Fibroblast of pulmonary artery (primary cell): ENCODE data around the gene DDB1.
"Not testable (repeated sequence)": the region's sequence is repeated elsewhere in the genome, so short reads cannot be mapped to it uniquely, and the experiment has no call there.

Source experiments
- DNase-seq: peaks from one replicate; pipeline ENCODE4 v3.0.0-alpha.2; 2010; ENCODE audit warnings: low read depth
- H3K4me3 ChIP-seq: replicated peaks from 2 replicates; pipeline ENCODE4 v1.5.1; 2011; ENCODE audit warnings: low read depth, mild to moderate bottlenecking, control low read depth, low read length, moderate library complexity
- TF ChIP-seq, protein P1 (sequence below): IDR thresholded peaks from 2 replicates; pipeline ENCODE4 v1.5.1; 2011; ENCODE audit warnings: mild to moderate bottlenecking, control low read depth, low read length, inconsistent platforms; ENCODE audit errors: missing control alignments

Gene DDB1

GRCh38 chr11:61258546-61258945 is 74.4 kb downstream of the DDB1 start:
- TF ChIP-seq, protein P1, sequence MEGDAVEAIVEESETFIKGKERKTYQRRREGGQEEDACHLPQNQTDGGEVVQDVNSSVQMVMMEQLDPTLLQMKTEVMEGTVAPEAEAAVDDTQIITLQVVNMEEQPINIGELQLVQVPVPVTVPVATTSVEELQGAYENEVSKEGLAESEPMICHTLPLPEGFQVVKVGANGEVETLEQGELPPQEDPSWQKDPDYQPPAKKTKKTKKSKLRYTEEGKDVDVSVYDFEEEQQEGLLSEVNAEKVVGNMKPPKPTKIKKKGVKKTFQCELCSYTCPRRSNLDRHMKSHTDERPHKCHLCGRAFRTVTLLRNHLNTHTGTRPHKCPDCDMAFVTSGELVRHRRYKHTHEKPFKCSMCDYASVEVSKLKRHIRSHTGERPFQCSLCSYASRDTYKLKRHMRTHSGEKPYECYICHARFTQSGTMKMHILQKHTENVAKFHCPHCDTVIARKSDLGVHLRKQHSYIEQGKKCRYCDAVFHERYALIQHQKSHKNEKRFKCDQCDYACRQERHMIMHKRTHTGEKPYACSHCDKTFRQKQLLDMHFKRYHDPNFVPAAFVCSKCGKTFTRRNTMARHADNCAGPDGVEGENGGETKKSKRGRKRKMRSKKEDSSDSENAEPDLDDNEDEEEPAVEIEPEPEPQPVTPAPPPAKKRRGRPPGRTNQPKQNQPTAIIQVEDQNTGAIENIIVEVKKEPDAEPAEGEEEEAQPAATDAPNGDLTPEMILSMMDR = no peak
- no peak for DNase-seq
- no peak overlapping the region for H3K4me3 ChIP-seq

GRCh38 chr11:61256710-61257482 is 76.0 kb downstream of the DDB1 start:
- TF ChIP-seq, protein P1 = no peak
- no peak overlapping the region for H3K4me3 ChIP-seq
- no peak for DNase-seq

GRCh38 chr11:61254403-61255025 is 78.4 kb downstream of the DDB1 start:
- TF ChIP-seq, protein P1 = peak; percentile 99
- H3K4me3 ChIP-seq = no peak overlapping the region
- DNase-seq = peak; percentile 73

GRCh38 chr11:61252332-61252731 is 80.6 kb downstream of the DDB1 start:
- not testable (repeated sequence) for DNase-seq

DNA sequence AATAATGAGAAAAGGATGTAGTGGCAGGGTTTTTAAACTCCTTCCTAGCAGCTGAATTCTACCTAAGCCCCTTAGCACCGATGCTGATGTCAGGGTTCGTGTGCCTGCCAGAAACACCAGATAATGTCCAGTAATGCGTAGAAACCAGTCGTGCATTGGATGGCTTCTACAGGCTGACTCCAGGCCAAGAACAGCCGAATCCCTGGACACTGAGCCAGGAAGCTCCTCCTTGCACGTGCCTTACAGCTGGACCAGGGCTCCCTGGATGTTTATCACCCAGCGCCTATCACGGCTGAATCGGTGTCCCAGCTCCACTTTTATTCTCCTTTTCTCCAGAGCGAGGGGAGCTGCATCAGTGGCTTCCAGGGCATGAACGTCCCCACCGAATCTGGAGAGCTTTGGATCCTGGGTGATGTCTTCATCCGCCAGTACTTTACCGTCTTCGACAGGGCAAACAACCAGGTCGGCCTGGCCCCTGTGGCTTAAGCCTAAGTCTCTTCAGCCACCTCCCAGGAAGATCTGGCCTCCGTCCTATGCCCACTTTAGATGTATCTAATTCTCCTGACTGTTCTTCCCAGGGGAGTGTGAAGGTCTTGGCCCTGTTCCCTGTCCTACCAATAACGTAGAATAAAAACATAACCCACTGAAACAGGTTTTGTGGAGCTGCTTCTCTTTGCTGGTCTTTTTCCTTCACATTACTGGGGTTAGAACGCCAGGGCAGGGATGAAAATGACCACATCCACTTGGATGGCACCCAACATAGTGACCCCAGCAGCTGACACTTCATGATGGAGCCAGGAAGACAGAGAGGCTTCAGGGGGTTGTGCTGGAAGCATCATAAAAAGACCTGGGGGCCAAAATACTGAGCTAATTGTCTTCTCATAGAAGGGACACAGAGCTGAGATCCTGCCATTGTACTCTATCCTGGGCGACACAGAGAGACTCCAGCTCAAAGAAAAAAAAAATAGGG is 81.8 kb downstream of the DDB1 start:
- peak; percentile 39 for DNase-seq
- H3K4me3 ChIP-seq = not testable (repeated sequence)

More at GRCh38 chr11:61252332-61252731, 80.6 kb downstream of the DDB1 start:
- not testable (repeated sequence) for H3K4me3 ChIP-seq
